Astrocyte (in vitro differentiated cells and primary cell): ENCODE results near the gene MAPK9.

Experiments used
- CTCF ChIP-seq: IDR thresholded peaks from 2 replicates; pipeline ENCODE4 v1.5.1; 2011; ENCODE audit warnings: low read depth, mild to moderate bottlenecking, inconsistent platforms, low read length, moderate library complexity; ENCODE audit not compliant: insufficient read depth
- EZH2 ChIP-seq: IDR thresholded peaks from 2 replicates; pipeline ENCODE4 v1.6.1; 2012; ENCODE audit warnings: mild to moderate bottlenecking, low read length, inconsistent platforms; ENCODE audit not compliant: insufficient read depth

GRCh38 chr5:180215783-180216630 is 75.9 kb downstream of the MAPK9 start:
- TF ChIP-seq CTCF (no peak), EZH2 (no peak)
